HG02759 (cell line): ENCODE measurements around the gene TSR1.

Experiments
- ATAC-seq: cut with Tn5 transposase; IDR thresholded peaks from one replicate; pipeline ENCODE4 v1.9.1; 2021; ENCODE audit warnings: mild to moderate bottlenecking, moderate library complexity; ENCODE audit not compliant: unreplicated experiment

The TSR1 gene

GRCh38 chr17:2369551-2370210 is 33.4 kb upstream of the TSR1 start:
- ATAC-seq = no peak

- ATAC-seq = no peak
These were observed 32.8 kb upstream of the TSR1 start for GRCh38 chr17:2369039-2369438.

- ATAC-seq = no peak
These were observed 32.1 kb upstream of the TSR1 start for GRCh38 chr17:2368359-2368758.

- ATAC-seq = no peak
These were observed 30.7 kb upstream of the TSR1 start for GRCh38 chr17:2366747-2367494.

GRCh38 chr17:2365132-2365531 is 28.9 kb upstream of the TSR1 start:
- ATAC-seq = no peak

- no peak for ATAC-seq
These were observed 28.5 kb upstream of the TSR1 start for GRCh38 chr17:2364763-2365116.

GRCh38 chr17:2363851-2364762 is 27.9 kb upstream of the TSR1 start:
- no peak for ATAC-seq

- no peak for ATAC-seq
These were observed 27.1 kb upstream of the TSR1 start for GRCh38 chr17:2363318-2363717.

GRCh38 chr17:2362881-2363280 is 26.6 kb upstream of the TSR1 start:
- no peak for ATAC-seq

- no peak for ATAC-seq
These were observed 26.2 kb upstream of the TSR1 start for GRCh38 chr17:2362416-2362815.

GRCh38 chr17:2362016-2362415 is 25.8 kb upstream of the TSR1 start:
- ATAC-seq = no peak

- no peak for ATAC-seq
These were observed 24.9 kb upstream of the TSR1 start for GRCh38 chr17:2361010-2361760.

GRCh38 chr17:2357931-2358434 is 21.7 kb upstream of the TSR1 start:
- ATAC-seq = no peak

GRCh38 chr17:2357237-2357636 is 21.0 kb upstream of the TSR1 start:
- no peak for ATAC-seq

GRCh38 chr17:2354311-2354710 is 18.1 kb upstream of the TSR1 start:
- ATAC-seq = no peak

- ATAC-seq = no peak
These were observed 15.0 kb upstream of the TSR1 start for GRCh38 chr17:2351269-2351668.

- ATAC-seq = no peak
These were observed 11.8 kb upstream of the TSR1 start for GRCh38 chr17:2347805-2348685.

GRCh38 chr17:2346475-2346874 is 10.2 kb upstream of the TSR1 start:
- no peak for ATAC-seq

- no peak for ATAC-seq
These were observed 8.3 kb upstream of the TSR1 start for GRCh38 chr17:2344528-2344927.

GRCh38 chr17:2343421-2343820 is 7.2 kb upstream of the TSR1 start:
- ATAC-seq = no peak
